ENCODE results near the gene TOP2A.

TOP2A gene, protein sequence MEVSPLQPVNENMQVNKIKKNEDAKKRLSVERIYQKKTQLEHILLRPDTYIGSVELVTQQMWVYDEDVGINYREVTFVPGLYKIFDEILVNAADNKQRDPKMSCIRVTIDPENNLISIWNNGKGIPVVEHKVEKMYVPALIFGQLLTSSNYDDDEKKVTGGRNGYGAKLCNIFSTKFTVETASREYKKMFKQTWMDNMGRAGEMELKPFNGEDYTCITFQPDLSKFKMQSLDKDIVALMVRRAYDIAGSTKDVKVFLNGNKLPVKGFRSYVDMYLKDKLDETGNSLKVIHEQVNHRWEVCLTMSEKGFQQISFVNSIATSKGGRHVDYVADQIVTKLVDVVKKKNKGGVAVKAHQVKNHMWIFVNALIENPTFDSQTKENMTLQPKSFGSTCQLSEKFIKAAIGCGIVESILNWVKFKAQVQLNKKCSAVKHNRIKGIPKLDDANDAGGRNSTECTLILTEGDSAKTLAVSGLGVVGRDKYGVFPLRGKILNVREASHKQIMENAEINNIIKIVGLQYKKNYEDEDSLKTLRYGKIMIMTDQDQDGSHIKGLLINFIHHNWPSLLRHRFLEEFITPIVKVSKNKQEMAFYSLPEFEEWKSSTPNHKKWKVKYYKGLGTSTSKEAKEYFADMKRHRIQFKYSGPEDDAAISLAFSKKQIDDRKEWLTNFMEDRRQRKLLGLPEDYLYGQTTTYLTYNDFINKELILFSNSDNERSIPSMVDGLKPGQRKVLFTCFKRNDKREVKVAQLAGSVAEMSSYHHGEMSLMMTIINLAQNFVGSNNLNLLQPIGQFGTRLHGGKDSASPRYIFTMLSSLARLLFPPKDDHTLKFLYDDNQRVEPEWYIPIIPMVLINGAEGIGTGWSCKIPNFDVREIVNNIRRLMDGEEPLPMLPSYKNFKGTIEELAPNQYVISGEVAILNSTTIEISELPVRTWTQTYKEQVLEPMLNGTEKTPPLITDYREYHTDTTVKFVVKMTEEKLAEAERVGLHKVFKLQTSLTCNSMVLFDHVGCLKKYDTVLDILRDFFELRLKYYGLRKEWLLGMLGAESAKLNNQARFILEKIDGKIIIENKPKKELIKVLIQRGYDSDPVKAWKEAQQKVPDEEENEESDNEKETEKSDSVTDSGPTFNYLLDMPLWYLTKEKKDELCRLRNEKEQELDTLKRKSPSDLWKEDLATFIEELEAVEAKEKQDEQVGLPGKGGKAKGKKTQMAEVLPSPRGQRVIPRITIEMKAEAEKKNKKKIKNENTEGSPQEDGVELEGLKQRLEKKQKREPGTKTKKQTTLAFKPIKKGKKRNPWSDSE (N-terminal part only)

DNA sequence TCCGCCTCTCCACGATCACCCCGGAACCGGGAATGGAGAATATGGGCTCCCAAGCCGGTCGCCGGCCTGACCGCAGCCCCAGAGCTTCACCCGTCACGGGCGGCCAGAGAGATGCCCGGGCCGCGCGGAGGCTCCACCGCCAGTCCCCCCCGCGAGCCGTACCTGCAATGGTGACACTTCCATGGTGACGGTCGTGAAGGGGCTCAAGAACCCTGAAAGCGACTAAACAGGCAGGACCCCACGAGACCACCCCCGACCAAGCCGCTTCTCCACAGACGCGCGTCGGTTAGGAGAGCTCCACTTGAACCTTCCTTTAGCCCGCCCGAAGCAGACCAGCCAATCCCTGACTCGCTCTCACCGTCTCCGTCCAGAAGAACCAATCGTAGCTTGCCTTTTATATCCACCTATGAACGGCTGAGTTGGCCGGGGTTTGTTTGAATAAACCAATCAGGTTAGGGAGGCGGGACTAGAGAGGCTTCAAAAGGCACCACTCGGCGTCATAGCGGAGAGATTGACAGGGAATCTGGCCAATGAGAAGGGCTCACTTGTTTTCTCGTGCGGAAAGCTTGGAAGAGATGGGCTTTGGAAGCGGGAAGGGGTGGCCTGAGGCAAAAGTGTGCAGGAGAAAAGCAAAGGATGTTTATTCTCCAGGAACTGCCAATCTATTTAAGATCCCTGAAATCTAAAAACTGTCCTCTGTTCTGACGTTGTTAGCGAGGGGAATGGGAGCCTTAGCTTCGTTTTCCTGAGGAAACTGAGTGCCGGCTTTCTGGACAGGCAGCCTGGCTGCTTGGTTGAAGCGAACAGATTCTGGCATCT, at the start of gene TOP2A:
TOP2A (minus strand) TSS at position 288 of the 819 bp plus-strand sequence; CDS start at position 183, 105 bp downstream.
- DNase-seq: peak; percentile 91

DNA sequence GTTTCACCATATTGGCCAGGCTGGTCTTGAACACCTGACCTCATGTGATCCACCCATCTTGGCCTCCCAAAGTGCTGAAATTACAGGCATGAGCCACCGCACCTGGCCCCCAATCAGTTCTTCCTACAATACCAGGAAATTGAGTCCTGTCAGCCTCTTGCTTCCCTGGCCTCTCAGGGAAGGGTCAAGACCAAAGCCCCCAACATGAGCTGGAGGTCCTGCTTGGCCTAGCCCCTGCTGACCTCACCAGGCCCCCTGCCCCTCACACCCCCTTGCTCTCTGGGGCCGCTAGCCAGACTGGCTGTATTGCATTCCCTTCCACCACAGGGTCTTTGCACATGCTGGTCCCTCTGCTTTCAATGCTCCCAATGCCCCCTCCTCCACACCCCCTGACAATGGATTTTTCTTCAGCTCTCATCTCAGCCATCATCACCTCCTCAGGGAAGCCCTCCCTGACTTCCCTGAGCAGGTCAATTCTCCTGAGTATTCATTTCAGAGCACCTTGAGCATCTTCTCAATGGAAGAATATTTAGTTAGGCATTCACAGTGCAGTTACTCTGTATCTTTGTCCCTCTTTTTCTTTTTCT, 49.7 kb upstream of the TOP2A start:
- DNase-seq: no peak

DNA sequence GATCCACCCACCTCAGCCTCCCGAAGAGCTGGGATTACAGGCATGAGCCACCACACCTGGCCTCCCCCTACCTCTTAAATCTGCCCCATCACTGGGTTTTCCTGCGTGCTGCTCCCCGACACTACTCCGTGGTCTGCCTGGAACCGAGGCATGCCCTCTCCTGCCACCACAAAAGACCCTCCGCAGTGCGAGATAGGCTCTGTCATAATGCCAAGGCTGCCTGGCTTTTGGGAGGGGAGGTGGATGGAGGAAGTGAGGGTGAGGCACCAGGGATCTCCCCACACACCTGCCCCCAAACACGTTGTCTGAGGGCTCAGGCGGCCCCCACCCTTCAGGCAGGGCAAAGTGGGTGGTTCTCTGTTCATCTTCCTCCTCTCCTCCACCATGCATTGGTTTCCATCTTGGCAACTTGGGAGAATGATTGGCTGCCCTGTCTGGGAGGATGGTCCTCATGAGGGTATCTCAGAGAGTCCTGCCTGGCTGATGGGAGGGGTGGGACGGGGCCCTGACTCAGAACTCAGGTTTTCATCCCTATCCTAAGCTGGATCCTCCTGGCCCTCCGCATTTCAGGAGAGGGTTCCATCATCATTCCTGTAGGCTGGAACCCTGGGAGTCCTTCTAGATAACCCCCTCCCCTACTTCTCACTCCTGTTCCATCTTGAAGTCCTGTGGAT, 48.7 kb upstream of the TOP2A start:
- no peak for DNase-seq

DNA sequence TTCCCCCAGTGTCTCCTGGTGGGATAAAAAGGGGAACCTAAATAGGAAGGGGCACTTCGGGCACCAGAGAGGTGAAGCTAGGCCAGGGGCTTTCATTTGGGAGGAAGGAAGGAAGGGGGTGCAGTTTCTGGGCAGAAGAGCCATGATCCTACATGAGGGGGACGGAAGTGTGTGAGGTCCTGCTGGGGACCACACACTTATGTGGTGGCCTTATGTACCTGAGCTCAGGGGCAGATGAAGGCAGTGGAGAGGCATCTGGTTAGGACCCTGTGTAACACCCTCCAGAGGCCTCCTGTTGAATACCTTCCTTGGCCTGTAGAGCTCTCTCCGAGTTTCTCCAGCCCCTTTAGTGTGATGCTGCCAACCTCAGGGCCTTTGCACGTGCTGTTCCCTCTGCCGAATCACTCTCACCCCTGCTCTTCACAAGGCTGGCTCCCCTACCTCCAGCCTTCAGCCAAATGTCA, 46.7 kb upstream of the TOP2A start:
- no peak for DNase-seq

DNA sequence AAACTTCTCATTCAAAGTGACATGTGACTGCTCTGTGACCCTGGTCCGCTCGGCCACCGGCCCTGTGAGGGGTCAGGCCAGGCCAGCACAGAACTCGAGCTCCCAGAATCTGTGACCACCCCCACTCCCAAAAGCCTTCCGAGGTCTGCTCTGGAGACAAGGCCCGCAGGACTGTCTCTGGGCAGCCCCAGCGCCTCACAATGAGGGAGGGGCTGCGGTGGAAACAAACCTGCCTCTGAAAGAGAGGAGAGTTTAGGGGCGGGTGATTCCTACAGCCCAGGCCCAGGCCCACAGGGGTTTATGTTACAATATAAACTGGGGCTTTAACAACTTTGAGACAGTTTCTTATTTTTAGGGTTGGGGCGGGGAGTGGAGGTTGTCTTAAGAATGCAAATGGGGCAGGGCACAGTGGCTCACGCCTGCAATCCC, 45.4 kb upstream of the TOP2A start:
- DNase-seq: no peak

DNA sequence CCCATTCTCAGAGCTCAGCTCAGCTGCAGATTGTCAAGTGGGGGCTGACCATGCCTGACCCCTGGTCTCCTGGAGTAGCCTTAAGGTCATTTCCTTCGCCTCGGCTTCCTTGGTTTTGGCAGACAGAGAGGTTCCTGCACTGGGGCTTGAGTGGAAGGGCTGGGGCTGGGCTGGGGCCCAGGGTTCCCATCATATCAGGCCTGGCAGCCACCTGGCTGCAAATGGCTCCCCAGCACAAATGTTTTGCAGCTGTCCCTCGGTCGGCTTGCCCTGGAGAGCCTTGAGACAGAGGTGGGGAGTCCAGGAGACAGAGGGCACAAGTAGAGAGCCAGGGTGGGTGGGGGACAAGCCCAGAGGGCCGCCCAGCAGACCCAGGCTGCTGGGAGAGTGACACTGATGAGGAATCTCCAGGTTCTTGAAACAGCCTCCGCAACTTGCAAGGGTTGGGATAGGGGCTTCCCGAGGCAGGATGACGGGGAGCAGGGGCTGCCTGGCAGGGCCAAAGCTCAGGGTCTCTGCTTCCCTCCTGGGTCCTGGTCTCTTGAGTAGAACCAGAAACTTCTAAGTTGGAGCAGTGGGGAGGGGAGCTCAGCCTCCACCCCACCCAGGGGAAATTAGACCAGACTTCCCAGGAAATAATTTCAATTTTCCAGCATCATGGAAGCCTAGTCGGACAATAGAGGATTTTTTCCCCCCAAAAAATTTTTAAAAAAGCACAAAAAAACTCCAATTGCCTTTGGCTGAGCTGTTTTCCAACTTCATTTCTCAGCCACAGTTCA, 44.8 kb upstream of the TOP2A start:
- no peak for DNase-seq

DNA sequence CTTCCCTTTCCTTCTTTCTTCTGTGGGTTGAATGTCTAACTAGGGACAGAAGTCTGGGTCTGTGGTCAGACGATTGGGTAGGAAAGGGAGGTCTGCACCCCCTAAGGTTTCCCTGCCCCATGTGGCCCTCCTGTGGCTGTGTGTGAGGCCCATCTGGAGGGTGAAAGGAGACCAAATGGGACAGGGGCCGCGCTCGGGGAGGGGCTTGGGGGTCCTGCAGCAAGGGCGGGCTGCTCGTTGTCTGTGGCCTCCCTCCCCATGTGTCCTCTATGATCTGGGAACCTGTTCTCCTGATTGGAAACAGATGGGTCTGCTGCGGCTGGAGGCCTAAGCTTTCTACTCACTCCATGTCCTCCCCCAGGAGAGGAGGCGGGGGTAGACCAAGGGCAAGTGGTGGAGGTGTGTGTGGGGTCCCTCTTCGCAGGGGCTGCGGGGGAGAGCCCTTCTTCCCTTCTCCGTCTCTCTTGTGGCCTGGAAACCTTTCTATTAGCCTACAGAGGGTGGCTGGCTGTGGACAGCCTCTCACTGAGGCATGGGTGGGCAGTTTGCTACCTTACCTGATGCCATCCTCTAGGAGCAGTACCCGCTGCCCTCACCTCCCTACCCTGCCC, 44.1 kb upstream of the TOP2A start:
- DNase-seq: no peak

DNA sequence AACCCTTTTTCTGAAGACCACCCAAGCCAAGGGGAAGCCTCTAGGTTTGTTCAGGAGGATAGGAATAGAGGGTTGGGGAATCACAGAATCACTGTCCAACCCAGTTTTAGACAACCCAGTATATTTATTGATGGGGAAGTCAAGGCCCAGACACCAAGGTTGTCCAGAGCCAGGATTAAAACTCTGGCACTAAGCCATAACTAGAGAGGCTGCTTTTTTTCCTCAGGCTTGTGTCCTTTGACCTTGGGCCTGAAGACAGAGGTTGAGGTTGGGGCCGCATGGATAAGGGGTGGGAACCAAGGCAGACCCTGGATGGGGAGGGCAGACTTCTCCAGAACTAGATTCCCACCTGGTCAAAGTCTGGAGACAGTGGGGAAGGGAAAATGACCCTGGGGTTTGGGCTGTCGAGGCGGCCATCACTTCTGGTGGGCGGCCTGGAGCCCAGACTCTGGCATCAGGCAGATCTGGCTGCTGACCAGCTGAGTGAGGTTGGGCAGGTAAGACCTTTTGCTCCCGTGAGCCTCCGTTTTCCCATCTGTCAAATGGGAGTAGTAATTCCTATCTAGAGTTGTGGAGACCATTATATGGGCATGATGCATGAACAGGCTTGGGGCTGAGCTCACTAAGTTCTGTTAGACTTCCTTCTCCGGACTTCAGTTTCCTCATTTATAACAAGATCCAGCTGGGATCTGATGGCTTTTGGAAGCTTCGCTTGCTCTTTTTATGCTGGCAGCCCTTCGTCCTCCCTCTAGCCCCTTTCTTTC, 43.5 kb upstream of the TOP2A start:
- no peak for DNase-seq

DNA sequence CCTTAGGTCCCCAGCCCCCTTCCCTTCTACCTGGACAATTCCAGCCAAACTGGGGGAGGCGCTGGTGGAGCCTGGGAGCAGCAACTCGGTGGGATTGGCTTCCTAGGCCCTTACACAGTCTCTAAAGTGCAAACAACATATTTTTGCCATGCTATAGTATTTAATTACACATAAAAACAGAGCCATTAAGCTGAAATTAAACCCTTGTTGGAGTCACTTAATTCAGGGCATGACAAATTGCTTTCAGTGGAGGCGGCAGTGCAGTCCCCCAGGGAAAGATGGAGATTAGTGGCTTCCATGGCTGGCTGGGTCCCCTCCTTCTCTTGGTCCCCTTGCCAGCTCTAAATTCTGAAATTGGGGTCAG, 42.9 kb upstream of the TOP2A start:
- DNase-seq: no peak

DNA sequence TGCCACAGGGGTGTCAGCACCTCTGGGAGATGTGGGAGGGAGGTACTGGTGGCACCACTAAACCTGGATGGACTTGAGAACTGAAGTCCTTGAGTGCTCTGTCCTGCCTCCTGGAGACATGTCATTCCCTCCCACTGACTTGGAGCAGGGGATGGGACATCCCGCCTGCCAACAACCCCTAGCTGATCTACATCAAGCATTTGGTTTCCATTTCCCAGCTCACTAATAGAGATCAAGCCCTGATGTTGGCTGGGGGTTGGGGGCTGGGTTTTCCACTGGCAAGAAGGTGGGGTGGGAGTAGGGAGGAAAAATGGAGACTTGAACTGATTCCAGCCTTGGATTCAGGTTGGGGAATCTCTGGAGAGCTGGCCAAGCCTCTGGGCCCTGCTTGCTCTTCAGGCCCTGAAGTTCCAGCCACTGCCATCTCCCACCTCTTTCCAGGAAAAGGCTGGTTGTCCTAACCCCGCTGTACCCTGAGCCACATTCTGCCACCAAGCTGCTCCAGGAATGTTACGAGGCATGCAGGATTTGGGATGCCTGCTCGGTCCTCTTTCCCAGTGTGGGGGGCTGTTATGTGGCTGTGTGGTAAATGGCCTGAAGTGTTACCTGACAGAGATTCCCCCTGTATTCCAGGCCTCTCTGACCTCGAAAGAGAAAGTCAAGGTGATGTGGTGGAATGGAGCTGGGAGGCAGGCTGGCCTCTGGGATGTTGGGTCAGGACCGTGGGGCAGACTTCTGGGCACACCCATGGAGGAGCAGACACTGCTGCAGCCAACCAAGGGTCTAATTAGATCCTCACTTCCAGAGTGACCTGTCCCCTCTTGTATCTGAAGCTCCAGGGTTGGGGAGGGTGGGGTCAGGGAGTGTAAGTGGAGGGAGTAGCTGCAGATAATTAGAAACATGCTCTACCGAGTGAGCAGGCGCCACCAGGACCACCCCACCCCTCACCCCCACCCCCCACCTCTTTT, 42.2 kb upstream of the TOP2A start:
- no peak for DNase-seq

DNA sequence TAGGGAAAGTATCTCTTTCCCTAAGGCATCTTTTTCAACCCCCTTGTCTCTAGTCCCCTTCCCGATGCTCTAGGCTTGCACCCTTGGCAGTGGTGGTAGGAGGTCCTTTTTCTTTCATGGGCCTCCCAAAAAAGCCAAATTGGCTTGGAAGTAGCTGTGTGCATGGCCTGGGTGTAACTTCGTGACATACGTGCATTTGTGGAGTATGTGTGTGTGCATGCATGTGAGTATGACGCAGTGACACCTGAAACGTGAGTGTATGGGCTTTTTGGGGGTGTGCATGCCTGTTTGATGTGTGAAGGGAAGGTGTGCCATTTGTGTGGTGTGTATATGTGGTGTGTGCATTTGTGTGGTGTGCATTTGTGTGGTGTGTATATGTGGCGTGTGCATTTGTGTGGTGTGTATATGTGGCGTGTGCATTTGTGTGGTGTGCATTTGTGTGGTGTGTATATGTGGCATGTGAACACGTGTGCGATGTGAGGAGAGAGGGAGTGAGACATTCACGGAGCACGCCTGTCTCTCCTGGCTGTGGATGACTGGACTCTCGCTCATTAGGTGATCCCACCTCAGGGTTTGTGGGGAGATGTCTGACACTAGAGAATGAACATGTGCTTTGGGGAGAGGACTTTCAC, 41.3 kb upstream of the TOP2A start:
- no peak for DNase-seq

DNA sequence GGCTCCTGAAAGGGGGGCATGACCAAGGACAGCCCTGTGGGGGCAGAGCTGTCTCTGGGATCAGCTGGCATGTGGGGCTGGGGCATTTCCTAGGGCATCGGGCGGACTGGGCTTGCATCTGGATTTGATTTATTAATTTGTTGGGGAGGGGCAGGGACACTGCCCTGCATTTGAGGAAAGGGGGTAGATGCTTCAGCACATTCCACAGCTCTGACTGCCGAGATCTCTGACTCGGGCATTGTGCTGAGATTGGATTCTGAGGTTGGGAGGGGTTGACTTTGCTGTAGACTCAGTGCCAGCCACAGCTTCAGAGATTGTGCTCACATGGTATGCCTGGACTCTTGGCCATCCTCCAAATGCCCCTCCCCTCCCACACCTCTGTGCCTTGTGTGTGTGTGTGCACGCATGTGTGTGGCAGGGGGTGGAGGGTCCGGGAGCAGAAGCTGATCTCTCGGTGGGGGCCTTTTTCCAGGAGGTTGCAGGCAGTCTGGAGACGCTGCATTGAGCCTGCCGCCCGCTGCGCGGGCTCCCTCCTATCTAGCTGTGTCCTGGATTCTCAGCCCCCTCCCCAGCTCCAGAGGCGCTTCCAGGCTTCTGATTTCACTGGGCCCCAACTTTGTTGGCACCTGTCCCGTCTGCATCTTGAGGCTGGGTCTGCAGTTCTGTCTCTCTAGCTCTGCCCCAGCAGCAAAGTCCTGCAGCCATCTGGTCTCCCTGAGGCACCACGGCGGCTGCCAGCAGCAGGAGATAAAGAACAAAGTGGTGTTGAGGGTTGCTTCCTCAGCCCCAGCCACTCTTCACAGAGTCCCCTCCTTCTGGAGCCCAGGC, 40.5 kb upstream of the TOP2A start:
- DNase-seq: no peak

DNA sequence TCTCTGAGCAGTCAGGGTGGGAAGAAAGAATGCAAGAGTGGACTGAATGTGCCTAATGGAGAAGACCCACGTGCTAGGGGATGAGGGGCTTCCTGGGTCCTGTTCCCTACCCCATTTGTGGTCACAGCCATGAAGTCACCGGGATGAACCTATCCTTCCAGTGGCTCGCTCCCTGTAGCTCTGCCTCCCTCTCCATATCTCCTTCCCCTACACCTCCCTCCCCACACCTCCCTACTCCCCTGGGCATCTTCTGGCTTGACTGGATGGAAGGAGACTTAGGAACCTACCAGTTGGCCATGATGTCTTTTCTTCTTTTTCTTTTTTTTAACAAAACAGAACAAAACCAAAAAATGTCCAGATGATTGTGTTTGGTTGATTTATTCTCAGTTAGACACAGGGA, 39.7 kb upstream of the TOP2A start:
- no peak for DNase-seq

DNA sequence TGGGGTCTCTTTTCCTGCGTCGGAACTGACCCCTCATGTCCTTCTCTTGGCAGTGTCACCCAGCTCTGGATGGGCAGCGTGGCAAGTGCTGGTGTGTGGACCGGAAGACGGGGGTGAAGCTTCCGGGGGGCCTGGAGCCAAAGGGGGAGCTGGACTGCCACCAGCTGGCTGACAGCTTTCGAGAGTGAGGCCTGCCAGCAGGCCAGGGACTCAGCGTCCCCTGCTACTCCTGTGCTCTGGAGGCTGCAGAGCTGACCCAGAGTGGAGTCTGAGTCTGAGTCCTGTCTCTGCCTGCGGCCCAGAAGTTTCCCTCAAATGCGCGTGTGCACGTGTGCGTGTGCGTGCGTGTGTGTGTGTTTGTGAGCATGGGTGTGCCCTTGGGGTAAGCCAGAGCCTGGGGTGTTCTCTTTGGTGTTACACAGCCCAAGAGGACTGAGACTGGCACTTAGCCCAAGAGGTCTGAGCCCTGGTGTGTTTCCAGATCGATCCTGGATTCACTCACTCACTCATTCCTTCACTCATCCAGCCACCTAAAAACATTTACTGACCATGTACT, 38.8 kb upstream of the TOP2A start:
- no peak for DNase-seq

DNA sequence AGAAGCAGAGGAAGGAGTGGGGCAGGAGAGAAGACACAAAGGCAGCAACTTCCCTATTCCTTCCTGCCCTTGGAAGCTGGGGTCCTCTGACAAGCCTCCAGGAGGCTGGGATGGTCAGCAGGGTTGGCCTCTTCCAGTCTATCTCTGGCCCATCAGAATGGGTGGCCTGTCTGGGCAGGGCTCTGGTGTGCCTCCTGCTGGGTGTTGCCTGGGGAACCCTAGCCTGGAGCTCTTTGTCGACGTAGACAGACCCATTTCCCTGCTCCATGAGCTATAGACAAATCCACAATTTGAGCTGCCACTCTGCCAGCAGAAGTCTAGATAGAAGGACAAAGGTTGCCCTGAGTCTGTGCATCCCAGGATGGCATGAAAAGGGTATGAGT, 36.9 kb upstream of the TOP2A start:
- DNase-seq: no peak

Data from stimulated activated naive CD4-positive, alpha-beta T cell treated with Interleukin-2 at 50 U/mL for 16 hours (primary cell).